Forelimb muscle (tissue), 1 donor: ENCODE data around the gene RASGEF1B. TPM values are rescaled to one million over a fixed set of nuclear protein-coding genes. Genes with fewer than 3 reads are reported as not detected.

Experiments
- DNase-seq: peaks from one replicate; pipeline ENCODE4 v3.0.0-alpha.2; 2013; ENCODE audit warnings: low read depth
- polyA plus RNA-seq: library from polyadenylated mRNA; unstranded; fragments of 120-200 nt; gene quantifications from one replicate; pipeline ENCODE4 v1.2.1, GENCODE V29; 2013; ENCODE audit not compliant: insufficient read length

RASGEF1B gene
- polyA plus RNA-seq, 1 donor = 4.8 TPM

GRCh38 chr4:81398379-81398778 is 73.3 kb downstream of the RASGEF1B start:
- no peak for DNase-seq

DNA sequence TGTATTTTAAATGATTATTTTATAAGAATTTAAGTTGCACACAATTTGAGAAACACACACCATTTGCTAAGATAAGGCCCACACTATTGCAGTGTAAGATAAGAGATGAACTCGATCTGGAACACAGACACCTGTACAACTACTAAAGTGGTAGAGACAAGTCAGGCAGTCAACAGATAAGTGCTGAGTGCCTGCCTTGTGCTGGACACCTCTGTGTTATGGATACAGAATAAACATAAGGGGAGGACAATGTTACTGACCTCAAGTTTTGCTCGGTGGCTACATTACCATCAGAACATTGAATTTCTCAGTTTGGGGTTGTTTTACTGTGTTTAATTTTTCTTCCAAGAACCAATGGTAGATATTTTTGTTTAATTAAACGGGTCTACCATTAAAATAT is 74.1 kb downstream of the RASGEF1B start:
- DNase-seq = no peak

- no peak for DNase-seq
Observed at GRCh38 chr4:81395239-81395638, 76.5 kb downstream of the RASGEF1B start.

DNA sequence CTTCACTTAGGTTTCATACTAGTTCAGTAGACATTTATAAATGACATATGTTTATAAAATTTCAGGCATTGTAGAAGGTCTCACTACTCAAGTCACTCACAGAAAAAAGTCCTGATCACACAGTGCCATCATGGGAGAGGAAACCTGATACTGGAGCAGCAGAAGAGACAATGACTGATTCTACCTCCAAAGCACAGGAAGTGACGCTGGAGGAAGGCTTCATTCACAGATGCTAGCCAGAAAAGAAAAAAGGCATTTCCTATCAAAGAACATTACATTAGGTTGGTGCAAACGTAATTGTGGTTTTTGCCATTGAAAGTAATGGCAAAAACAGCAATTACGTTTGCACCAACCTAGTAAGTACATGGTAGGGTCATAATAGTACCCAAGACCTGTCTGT is 79.5 kb downstream of the RASGEF1B start:
- DNase-seq = no peak

GRCh38 chr4:81389720-81390119 is 82.0 kb downstream of the RASGEF1B start:
- DNase-seq = no peak

- DNase-seq = no peak
Observed at GRCh38 chr4:81380437-81380836, 91.3 kb downstream of the RASGEF1B start.

DNA sequence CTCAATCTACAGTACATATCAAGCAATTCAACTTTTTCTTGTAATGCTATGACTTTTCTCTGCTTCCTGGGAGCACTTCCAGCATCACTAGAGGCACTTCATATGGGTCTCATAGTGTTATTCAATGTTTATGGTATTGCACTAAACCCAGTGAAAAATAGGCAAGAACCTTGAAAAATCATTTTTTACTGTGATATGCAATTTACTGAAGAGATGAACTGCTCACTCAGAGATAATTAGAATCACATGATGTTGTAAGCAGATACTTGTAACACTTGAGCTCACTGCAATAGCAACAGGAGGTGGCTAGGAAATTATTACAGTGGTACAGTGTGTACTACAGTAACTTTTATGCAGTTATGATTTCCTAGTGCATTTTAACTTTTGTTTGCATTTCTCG is 93.3 kb downstream of the RASGEF1B start:
- no peak for DNase-seq

DNA sequence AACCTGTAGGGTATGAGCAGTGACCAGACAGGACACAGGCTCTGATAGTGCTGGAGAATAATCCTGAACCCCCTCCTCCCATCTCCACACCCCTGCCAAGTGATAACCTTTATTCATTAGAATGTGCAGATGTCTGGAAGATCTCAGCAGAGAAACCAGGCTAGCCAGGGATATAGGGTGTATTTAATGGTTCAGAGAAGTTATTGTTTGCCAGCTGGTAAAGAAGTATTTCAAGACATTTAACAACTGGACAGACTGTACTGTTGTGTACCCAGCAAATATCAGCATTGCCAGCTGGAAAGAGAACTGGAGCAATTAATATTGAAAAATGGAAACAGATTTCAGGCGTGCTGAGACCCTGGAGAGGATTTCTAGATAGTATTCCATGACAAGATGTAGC is 94.5 kb downstream of the RASGEF1B start:
- DNase-seq = no peak

DNA sequence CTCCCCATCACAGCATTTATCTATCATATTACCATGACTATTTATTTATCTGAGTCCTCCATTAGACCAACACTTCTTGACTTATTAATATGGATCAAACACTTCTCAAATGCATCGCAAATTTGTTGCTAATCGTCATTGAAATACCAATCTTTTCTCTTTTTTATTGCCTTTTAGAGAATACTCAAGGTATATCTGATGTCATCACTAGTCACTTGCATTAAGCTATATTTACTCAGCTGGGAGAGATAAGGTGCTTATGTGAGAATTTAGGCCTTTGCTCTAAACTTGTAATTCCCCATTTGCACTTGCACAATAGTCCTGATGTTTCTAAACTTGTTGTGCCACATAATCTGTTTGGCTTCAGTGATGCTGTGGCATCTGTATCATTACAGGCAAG is 95.0 kb downstream of the RASGEF1B start:
- no peak for DNase-seq
